GM12892 (cell line): ENCODE data around the gene NOVA1.

Experiments used
- POLR2A ChIP-seq: IDR thresholded peaks from 2 replicates; pipeline ENCODE4 v1.6.1; 2011; ENCODE audit warnings: low read depth, low read length, control low read depth
- POLR2AphosphoS5 ChIP-seq: IDR thresholded peaks from 2 replicates; pipeline ENCODE4 v1.6.1; 2011; ENCODE audit warnings: low read depth, low read length, control low read depth
- TAF1 ChIP-seq: IDR thresholded peaks from 2 replicates; pipeline ENCODE4 v1.6.1; 2011; ENCODE audit warnings: low read depth, mild to moderate bottlenecking, control low read depth, low read length, borderline replicate concordance

GRCh38 chr14:26528415-26529182 lies 69.2 kb downstream of the NOVA1 start:
- no peak for TF ChIP-seq POLR2A
- TF ChIP-seq POLR2AphosphoS5, result no peak
- no peak for TF ChIP-seq TAF1
